Measurements from ENCODE around the gene BCAS3.

Gene BCAS3

DNA sequence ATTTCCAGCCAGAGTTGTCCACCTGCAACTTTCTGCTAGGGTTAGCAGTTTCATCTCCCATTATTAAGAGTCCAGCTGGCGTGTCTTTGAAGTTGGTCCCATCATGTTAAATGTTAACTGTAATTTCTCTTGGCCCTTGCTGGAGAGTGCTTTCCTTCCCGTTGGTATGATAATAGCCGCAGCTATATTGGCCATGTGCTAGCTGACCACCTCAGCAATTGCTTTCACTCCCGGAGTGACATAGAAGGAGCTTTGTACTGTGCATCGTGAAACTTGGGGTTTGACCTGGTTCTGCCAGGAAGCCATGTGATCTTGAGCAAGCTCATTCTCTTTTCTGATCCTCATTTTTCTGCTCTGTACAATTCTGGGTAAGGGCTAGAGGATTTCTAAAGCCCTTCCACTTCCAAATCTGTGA, 641.0 kb downstream of the BCAS3 start:
- Mint-ChIP-seq H3K4me3 (no peak overlapping the region), H3K36me3 (ENCODE audit: low read depth) (no peaks in the 10 kb centered on the region), H3K27ac (no peak overlapping the region), H3K4me1 (peaks cover 50% of the 10 kb centered on the region), H3K9me3 (no peaks in the 10 kb centered on the region), H3K27me3 (ENCODE audit: low read depth, poor library complexity) (peaks cover 24% of the 10 kb centered on the region)
- no peak for DNase-seq
- TF ChIP-seq, protein P1, sequence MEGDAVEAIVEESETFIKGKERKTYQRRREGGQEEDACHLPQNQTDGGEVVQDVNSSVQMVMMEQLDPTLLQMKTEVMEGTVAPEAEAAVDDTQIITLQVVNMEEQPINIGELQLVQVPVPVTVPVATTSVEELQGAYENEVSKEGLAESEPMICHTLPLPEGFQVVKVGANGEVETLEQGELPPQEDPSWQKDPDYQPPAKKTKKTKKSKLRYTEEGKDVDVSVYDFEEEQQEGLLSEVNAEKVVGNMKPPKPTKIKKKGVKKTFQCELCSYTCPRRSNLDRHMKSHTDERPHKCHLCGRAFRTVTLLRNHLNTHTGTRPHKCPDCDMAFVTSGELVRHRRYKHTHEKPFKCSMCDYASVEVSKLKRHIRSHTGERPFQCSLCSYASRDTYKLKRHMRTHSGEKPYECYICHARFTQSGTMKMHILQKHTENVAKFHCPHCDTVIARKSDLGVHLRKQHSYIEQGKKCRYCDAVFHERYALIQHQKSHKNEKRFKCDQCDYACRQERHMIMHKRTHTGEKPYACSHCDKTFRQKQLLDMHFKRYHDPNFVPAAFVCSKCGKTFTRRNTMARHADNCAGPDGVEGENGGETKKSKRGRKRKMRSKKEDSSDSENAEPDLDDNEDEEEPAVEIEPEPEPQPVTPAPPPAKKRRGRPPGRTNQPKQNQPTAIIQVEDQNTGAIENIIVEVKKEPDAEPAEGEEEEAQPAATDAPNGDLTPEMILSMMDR (IDR thresholded peaks at IDR 0.05) = no peak

DNA sequence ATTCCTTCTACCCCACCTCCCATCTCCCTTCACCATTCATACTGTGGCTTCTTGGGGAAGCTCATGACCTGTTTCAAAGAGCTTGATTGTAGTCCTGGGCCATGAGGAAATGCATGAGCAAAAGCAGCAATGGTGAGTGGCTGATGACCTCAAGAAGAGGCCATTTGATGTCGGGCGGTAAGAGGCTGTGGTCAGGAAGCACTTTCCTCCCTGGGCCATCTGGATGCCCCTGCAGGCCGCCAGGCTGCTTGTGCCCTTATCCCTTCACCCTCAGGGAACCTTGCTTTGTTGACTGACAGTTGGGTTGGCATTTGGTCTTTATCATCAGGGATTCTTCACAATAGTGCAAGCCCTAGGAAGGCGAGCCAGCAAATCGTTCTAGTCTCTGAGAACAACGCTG, 643.7 kb downstream of the BCAS3 start:
- Mint-ChIP-seq H3K27ac (no peak overlapping the region), H3K9me3 (no peaks in the 10 kb centered on the region), H3K4me3 (no peak overlapping the region), H3K4me1 (peaks cover 65% of the 10 kb centered on the region), H3K36me3 (ENCODE audit: low read depth) (no peaks in the 10 kb centered on the region), H3K27me3 (ENCODE audit: low read depth, poor library complexity) (peaks cover 27% of the 10 kb centered on the region)
- no peak for DNase-seq
- TF ChIP-seq, protein P1 (IDR thresholded peaks at IDR 0.05) = no peak

DNA sequence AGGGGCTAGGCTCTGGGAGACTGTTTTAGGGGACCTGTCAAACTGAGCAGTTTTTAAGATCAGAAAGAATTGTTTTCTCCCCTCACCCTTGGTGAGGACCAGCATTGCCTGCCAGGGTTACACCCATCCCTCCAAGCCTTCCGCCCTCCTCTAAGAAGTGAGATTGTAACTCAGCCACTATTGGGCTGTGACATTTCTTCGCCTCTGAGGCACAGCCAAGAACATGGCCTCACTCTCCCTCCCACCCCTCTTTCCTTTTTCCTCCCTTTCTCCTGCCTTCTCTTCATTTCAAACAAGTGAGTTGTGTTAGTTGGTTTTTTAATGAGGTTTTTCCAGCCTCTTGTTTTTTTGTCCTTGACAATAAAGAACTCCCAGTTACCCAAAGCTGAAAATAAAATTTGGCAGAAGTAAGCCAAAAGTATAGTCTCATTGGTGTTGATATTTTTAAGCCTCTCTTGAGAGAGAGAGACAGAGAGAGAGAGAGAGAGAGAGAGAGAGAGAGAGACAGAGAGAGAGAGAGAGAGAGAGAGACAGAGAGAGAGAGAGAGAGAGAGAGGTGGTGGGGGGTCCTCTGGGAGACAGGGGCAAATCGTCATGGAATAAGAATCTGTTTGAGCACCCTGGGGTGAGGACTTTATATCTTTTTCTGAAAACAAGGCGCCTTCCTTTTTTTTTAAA, 644.8 kb downstream of the BCAS3 start:
- no peaks in the 10 kb centered on the region for H3K36me3 Mint-ChIP-seq (ENCODE audit: low read depth)
- TF ChIP-seq, protein P1 (IDR thresholded peaks at IDR 0.05) = no peak
- H3K27me3 Mint-ChIP-seq (ENCODE audit: low read depth, poor library complexity) = peaks cover 27% of the 10 kb centered on the region
- peak overlapping the region; percentile 3 for H3K27ac Mint-ChIP-seq
- no peaks in the 10 kb centered on the region for H3K9me3 Mint-ChIP-seq
- H3K4me3 Mint-ChIP-seq = no peak overlapping the region
- no peak for DNase-seq
- H3K4me1 Mint-ChIP-seq = peaks cover 67% of the 10 kb centered on the region

DNA sequence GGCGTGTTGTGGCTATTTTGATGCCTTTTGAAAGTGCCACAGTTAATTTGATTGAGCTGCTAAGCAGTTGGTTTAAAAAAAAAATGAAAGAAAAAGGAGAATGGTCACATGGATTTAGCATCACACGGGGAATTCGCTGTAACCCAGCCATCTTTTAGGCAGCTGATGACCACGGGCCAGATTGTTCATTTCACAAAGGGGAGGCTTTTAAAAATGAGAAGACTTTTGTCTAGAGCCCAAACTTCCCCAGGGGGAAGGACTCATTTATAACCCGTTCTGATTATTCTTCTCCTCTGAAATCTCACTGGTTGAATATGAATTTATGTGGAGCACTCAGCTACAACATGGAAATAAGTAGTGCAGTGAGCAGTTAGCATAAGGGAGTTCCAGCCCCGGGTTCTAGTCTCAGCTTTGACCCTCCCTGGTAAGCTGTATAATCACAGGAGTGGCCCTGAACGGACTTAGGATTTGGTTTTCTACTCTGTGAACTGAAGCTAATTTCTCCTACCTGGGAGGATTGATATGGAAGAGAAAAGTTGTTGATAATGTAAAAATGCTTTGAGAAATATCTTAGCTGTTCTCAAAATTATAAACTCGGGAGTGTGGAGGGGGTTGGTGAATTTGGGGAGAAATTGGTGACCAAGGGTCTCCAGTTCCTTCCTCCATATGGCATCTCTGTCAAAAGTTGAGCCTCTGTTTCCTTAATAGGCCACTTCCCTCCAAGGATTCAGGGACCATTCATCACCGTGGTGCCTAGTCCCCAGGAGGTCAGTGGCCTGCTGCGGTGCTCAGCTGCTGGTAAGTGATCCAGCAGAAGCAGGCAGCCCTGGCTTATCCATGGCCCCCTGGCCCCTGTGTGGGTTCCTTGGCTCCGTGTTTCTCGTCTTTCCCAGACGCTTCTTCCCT, 645.6 kb downstream of the BCAS3 start:
- H3K27ac Mint-ChIP-seq = peak overlapping the region; percentile 44
- no peaks in the 10 kb centered on the region for H3K36me3 Mint-ChIP-seq (ENCODE audit: low read depth)
- H3K27me3 Mint-ChIP-seq (ENCODE audit: low read depth, poor library complexity) = peaks cover 25% of the 10 kb centered on the region
- no peaks in the 10 kb centered on the region for H3K9me3 Mint-ChIP-seq
- TF ChIP-seq, protein P1 (IDR thresholded peaks at IDR 0.05) = no peak
- H3K4me3 Mint-ChIP-seq = no peak overlapping the region
- peaks cover 64% of the 10 kb centered on the region for H3K4me1 Mint-ChIP-seq
- peak; percentile 30 for DNase-seq

DNA sequence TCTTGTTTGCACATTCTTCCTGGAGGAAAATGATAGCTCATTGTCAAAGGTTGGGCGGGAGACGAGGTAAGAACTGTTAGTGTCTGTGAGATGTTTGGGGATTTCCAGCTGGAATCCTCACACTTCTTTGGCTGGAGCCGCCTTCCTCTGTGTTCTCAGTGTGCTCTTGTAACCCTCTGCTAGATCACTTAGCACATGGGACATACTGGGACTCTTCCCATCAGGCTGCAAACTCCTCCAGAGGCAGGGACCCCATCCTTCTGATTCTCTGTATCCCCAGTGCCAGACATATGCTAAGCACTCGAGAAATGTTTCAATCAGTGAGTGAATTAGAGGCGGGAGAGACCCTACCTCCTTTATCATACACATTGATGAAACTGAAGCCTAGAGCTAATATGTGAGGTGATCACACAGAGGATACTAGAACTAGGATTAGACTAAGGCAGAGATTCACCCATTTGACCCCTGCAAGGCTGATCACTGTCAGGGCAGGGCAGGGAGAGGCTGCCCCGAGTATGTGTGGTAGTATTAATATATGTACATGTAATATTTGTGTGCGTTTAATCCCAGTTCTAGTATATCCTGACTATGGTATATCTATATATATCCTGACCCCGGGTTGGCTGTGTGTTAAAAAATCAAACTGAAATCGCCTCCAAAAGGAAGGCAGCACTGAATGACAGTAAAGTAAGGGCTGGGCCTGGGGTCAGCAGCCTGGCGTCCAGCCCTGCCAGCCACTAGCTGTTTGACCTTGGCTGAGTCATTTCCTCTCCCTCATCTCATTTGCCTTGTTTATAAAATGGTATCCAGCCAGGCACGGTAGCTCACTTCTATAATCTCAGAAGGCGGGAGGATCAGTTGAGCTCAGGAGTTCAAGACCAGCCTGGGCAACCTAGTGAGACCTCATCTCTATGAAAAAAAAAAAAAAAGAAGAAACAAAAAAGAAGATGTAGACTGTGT, 646.5 kb downstream of the BCAS3 start:
- no peak overlapping the region for H3K4me3 Mint-ChIP-seq
- TF ChIP-seq, protein P1 (IDR thresholded peaks at IDR 0.05) = no peak
- peaks cover 21% of the 10 kb centered on the region for H3K27me3 Mint-ChIP-seq (ENCODE audit: low read depth, poor library complexity)
- no peaks in the 10 kb centered on the region for H3K36me3 Mint-ChIP-seq (ENCODE audit: low read depth)
- no peaks in the 10 kb centered on the region for H3K9me3 Mint-ChIP-seq
- no peak for DNase-seq
- H3K27ac Mint-ChIP-seq = peak overlapping the region; percentile 44
- peaks cover 55% of the 10 kb centered on the region for H3K4me1 Mint-ChIP-seq

Data from nephron progenitor cell (in vitro differentiated cells).